ENCODE measurements around the gene GRIK4. TPM values are rescaled to one million over a fixed set of nuclear protein-coding genes. Genes with fewer than 3 reads are reported as not detected.

Gene GRIK4
- total RNA-seq, 2 donors from 2014 or later: 0.05 to 1.7 TPM

- peaks cover 10% of the 10 kb centered on the region for H3K4me1 ChIP-seq (replicated peaks)
- H3K9me3 ChIP-seq: no peaks in the 10 kb centered on the region
- no peaks in the 10 kb centered on the region for H3K36me3 ChIP-seq
- DNase-seq (ENCODE audit: low spot score): no peak
- TF ChIP-seq, protein P1, sequence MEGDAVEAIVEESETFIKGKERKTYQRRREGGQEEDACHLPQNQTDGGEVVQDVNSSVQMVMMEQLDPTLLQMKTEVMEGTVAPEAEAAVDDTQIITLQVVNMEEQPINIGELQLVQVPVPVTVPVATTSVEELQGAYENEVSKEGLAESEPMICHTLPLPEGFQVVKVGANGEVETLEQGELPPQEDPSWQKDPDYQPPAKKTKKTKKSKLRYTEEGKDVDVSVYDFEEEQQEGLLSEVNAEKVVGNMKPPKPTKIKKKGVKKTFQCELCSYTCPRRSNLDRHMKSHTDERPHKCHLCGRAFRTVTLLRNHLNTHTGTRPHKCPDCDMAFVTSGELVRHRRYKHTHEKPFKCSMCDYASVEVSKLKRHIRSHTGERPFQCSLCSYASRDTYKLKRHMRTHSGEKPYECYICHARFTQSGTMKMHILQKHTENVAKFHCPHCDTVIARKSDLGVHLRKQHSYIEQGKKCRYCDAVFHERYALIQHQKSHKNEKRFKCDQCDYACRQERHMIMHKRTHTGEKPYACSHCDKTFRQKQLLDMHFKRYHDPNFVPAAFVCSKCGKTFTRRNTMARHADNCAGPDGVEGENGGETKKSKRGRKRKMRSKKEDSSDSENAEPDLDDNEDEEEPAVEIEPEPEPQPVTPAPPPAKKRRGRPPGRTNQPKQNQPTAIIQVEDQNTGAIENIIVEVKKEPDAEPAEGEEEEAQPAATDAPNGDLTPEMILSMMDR (IDR thresholded peaks at IDR 0.05): no peak
- TF ChIP-seq POLR2A (IDR thresholded peaks at IDR 0.05) (no peak), POLR2AphosphoS5 (IDR thresholded peaks at IDR 0.05) (no peak)
- H3K27ac ChIP-seq: no peak overlapping the region
- WGBS: 92% methylated on average over 9 of the region's 9 CpGs
- H3K27me3 ChIP-seq (replicated peaks; ENCODE audit: insufficient read depth): peaks cover 7% of the 10 kb centered on the region
- intact Hi-C loops (cut with DNase I): no loop called here
- H3K4me3 ChIP-seq: no peak overlapping the region
Observed at GRCh38 chr11:120524536-120525085, 13.1 kb downstream of the GRIK4 start.

GRCh38 chr11:120525261-120526171 lies 14.0 kb downstream of the GRIK4 start:
- intact Hi-C loops (cut with DNase I): no loop called here
- no peaks in the 10 kb centered on the region for H3K36me3 ChIP-seq
- H3K27me3 ChIP-seq (replicated peaks; ENCODE audit: insufficient read depth): peaks cover 7% of the 10 kb centered on the region
- no peaks in the 10 kb centered on the region for H3K9me3 ChIP-seq
- WGBS: 55% methylated on average over 16 of the region's 16 CpGs
- no peak overlapping the region for H3K27ac ChIP-seq
- no peak for DNase-seq (ENCODE audit: low spot score)
- no peak overlapping the region for H3K4me3 ChIP-seq
- no peak for TF ChIP-seq POLR2A (IDR thresholded peaks at IDR 0.05)
- no peak for TF ChIP-seq POLR2AphosphoS5 (IDR thresholded peaks at IDR 0.05)
- TF ChIP-seq, protein P1 (IDR thresholded peaks at IDR 0.05): no peak
- peaks cover 10% of the 10 kb centered on the region for H3K4me1 ChIP-seq (replicated peaks)

DNA sequence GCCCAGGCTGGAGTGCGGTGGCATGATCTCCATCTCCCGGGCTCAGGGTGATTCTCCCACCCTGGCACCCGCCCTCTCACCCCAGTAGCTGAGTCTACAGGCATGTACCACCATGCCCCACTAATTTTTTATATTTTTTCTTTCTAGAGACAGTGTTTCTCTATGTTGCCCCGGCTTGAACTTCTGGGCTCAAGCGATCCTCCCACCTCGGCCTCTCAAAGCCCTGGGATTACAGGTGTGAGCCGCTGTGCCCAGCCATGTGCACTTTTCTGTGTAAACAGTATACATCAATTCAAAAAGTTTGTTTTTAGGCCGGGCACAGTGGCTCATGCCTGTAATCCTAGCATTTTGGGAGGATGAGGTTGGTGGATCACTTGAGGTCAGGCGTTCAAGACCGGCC lies 14.7 kb downstream of the GRIK4 start:
- intact Hi-C loops (cut with DNase I): no loop called here
- Histone ChIP-seq H3K4me1 (replicated peaks) (peaks cover 10% of the 10 kb centered on the region), H3K36me3 (no peaks in the 10 kb centered on the region), H3K4me3 (no peak overlapping the region), H3K9me3 (no peaks in the 10 kb centered on the region), H3K27me3 (replicated peaks; ENCODE audit: insufficient read depth) (peaks cover 7% of the 10 kb centered on the region), H3K27ac (no peak overlapping the region)
- TF ChIP-seq POLR2A (IDR thresholded peaks at IDR 0.05): no peak
- no peak for TF ChIP-seq POLR2AphosphoS5 (IDR thresholded peaks at IDR 0.05)
- TF ChIP-seq, protein P1 (IDR thresholded peaks at IDR 0.05): no peak
- no peak for DNase-seq (ENCODE audit: low spot score)
- WGBS: 55% methylated on average over 10 of the region's 10 CpGs

DNA sequence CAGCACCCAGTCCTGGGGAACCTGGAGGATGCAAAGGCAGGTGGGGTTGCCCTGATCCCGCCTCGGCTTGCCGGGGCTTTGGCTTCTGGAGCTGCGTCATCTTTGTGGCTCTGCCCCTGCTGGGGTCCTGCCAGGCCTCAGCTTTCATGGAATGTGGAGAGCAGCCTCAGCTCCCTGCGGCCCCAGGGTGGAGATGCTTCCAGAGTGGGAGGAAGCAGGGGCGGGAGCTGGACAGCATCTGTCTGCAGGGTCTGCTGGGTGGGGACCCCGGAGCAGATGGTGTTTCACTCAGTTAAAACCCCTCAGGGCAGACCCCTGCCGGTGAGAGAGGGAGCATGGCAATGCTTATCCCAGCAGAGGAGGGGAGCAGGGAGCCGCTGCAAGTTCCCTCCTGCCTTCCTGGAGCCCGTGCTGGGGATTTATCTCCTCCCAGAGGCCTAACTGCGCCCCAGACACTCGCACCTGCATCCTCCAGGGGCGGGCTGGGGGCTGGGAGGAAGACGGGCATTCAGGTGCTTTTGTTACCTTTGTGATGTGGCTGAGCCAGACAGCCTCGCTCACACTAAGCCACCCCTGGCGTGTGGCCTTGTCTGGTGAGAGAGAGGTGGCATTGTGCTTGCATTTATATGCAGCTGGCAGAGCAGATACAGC lies 15.7 kb downstream of the GRIK4 start:
- DNase-seq (ENCODE audit: low spot score): no peak
- Histone ChIP-seq H3K9me3 (no peaks in the 10 kb centered on the region), H3K27ac (no peak overlapping the region), H3K36me3 (no peaks in the 10 kb centered on the region), H3K27me3 (replicated peaks; ENCODE audit: insufficient read depth) (peaks cover 7% of the 10 kb centered on the region), H3K4me1 (replicated peaks) (peaks cover 10% of the 10 kb centered on the region), H3K4me3 (no peak overlapping the region)
- TF ChIP-seq, protein P1 (IDR thresholded peaks at IDR 0.05): no peak
- no peak for TF ChIP-seq POLR2AphosphoS5 (IDR thresholded peaks at IDR 0.05)
- WGBS: 21% methylated on average over 15 of the region's 16 CpGs
- intact Hi-C loops (cut with DNase I): no loop called here
